HG02970 (cell line): Measurements from ENCODE around the gene NTRK3.

Source experiments
- ATAC-seq: cut with Tn5 transposase; IDR thresholded peaks from one replicate; pipeline ENCODE4 v1.9.1; 2021; ENCODE audit warnings: mild to moderate bottlenecking, moderate library complexity, moderate number of reproducible peaks; ENCODE audit not compliant: unreplicated experiment, low FRiP score

Gene NTRK3

GRCh38 chr15:88232771-88233201 lies 23.8 kb downstream of the NTRK3 start:
- no peak for ATAC-seq

GRCh38 chr15:88231909-88232644 lies 24.5 kb downstream of the NTRK3 start:
- no peak for ATAC-seq

GRCh38 chr15:88230823-88231222 lies 25.7 kb downstream of the NTRK3 start:
- ATAC-seq: no peak

- no peak for ATAC-seq
These were observed 31.1 kb downstream of the NTRK3 start for GRCh38 chr15:88225461-88225860.

- ATAC-seq: no peak
These were observed 33.5 kb downstream of the NTRK3 start for GRCh38 chr15:88223084-88223483.

GRCh38 chr15:88221836-88222235 lies 34.7 kb downstream of the NTRK3 start:
- ATAC-seq: no peak

GRCh38 chr15:88220443-88221335 lies 35.9 kb downstream of the NTRK3 start:
- ATAC-seq: no peak

GRCh38 chr15:88219623-88220022 lies 36.9 kb downstream of the NTRK3 start:
- no peak for ATAC-seq

- ATAC-seq: no peak
These were observed 37.9 kb downstream of the NTRK3 start for GRCh38 chr15:88218557-88219221.

GRCh38 chr15:88215066-88215648 lies 41.4 kb downstream of the NTRK3 start:
- no peak for ATAC-seq

GRCh38 chr15:88209111-88209510 lies 47.4 kb downstream of the NTRK3 start:
- no peak for ATAC-seq

- no peak for ATAC-seq
These were observed 48.1 kb downstream of the NTRK3 start for GRCh38 chr15:88208396-88208795.

- ATAC-seq: no peak
These were observed 49.0 kb downstream of the NTRK3 start for GRCh38 chr15:88207565-88207964.

- no peak for ATAC-seq
These were observed 52.0 kb downstream of the NTRK3 start for GRCh38 chr15:88204584-88204983.

- no peak for ATAC-seq
These were observed 54.3 kb downstream of the NTRK3 start for GRCh38 chr15:88202231-88202630.

GRCh38 chr15:88201207-88201606 lies 55.3 kb downstream of the NTRK3 start:
- no peak for ATAC-seq

- no peak for ATAC-seq
These were observed 59.6 kb downstream of the NTRK3 start for GRCh38 chr15:88196961-88197360.

GRCh38 chr15:88194162-88194561 lies 62.4 kb downstream of the NTRK3 start:
- no peak for ATAC-seq

GRCh38 chr15:88193415-88193814 lies 63.1 kb downstream of the NTRK3 start:
- ATAC-seq: no peak

GRCh38 chr15:88191812-88192165 lies 64.8 kb downstream of the NTRK3 start:
- no peak for ATAC-seq

GRCh38 chr15:88190232-88190631 lies 66.3 kb downstream of the NTRK3 start:
- ATAC-seq: no peak
